HepG2 (cell line): Measurements from ENCODE around the gene BIRC7. TPM values are rescaled to one million over a fixed set of nuclear protein-coding genes. Genes with fewer than 3 reads are reported as not detected.

Source experiments
- AKAP8 ChIP-seq: sonication (generic); formaldehyde crosslinking; IDR thresholded peaks from 2 replicates; pipeline ENCODE4 v1.5.1; 2020; ENCODE audit warnings: mild to moderate bottlenecking, missing genetic modification reagents
- ATAD3A ChIP-seq: sonication (generic); formaldehyde crosslinking; IDR thresholded peaks from 2 replicates; pipeline ENCODE4 v1.4.0; 2020; ENCODE audit warnings: missing genetic modification reagents
- BRF2 ChIP-seq: sonication (generic); formaldehyde crosslinking; IDR thresholded peaks from 2 replicates; pipeline ENCODE4 v1.8.1; 2022; ENCODE audit warnings: mild to moderate bottlenecking, missing genetic modification reagents
- DMAP1 ChIP-seq: IDR thresholded peaks from 2 replicates; pipeline ENCODE4 v1.6.1; 2016
- JUN ChIP-seq: sonication (generic); formaldehyde crosslinking; IDR thresholded peaks from 2 replicates; pipeline ENCODE4 v1.4.0; 2020; ENCODE audit warnings: mild to moderate bottlenecking, missing genetic modification reagents
- MED1 ChIP-seq: sonication (generic); formaldehyde crosslinking; IDR thresholded peaks from 2 replicates; pipeline ENCODE4 v1.4.0; 2020; ENCODE audit warnings: missing genetic modification reagents
- NFIC ChIP-seq: IDR thresholded peaks from 2 replicates; pipeline ENCODE4 v1.6.1; 2012; ENCODE audit warnings: mild to moderate bottlenecking, low read length, inconsistent platforms
- NR1H2 ChIP-seq: sonication (generic); formaldehyde crosslinking; IDR thresholded peaks from 2 replicates; pipeline ENCODE4 v1.8.1; 2022; ENCODE audit warnings: low read depth, missing genetic modification reagents, borderline replicate concordance
- SAFB2 ChIP-seq: sonication (generic); formaldehyde crosslinking; IDR thresholded peaks from 2 replicates; pipeline ENCODE4 v1.5.1; 2020; ENCODE audit warnings: missing genetic modification reagents, low read depth, mild to moderate bottlenecking, borderline replicate concordance
- SRSF4 ChIP-seq: fragments of 200-400 bp; formaldehyde crosslinking; IDR thresholded peaks from one replicate; pipeline ENCODE4 v1.6.1; 2018; ENCODE audit warnings: mild to moderate bottlenecking, low read depth, low read length, moderate library complexity; ENCODE audit not compliant: poor library complexity, severe bottlenecking
- TARDBP ChIP-seq: sonication (generic); formaldehyde crosslinking; IDR thresholded peaks from 2 replicates; pipeline ENCODE4 v1.8.0; 2022; ENCODE audit warnings: mild to moderate bottlenecking, missing genetic modification reagents
- TBP ChIP-seq: sonication (generic); formaldehyde crosslinking; IDR thresholded peaks from 2 replicates; pipeline ENCODE4 v1.5.0; 2020; ENCODE audit warnings: missing genetic modification reagents
- ZNF24 ChIP-seq: fragments of 450-650 bp; IDR thresholded peaks from 2 replicates; pipeline ENCODE4 v1.6.1; 2017; ENCODE audit warnings: antibody characterized with exemption, mild to moderate bottlenecking
- ZNF253 ChIP-seq: sonication (generic); formaldehyde crosslinking; IDR thresholded peaks from 2 replicates; pipeline ENCODE4 v1.8.0; 2022; ENCODE audit warnings: mild to moderate bottlenecking, missing genetic modification reagents, borderline replicate concordance
- ZNF556 ChIP-seq: sonication (generic); formaldehyde crosslinking; IDR thresholded peaks from 2 replicates; pipeline ENCODE4 v1.4.0; 2020; ENCODE audit warnings: mild to moderate bottlenecking, missing genetic modification reagents, borderline replicate concordance
- ZNF709 ChIP-seq: sonication (generic); formaldehyde crosslinking; IDR thresholded peaks from 2 replicates; pipeline ENCODE4 v1.5.0; 2020; ENCODE audit warnings: mild to moderate bottlenecking, missing genetic modification reagents
- ZNF747 ChIP-seq: sonication (generic); formaldehyde crosslinking; IDR thresholded peaks from 2 replicates; pipeline ENCODE4 v1.8.1; 2023; ENCODE audit warnings: missing genetic modification reagents, mild to moderate bottlenecking, borderline replicate concordance
- ZNF776 ChIP-seq: sonication (generic); formaldehyde crosslinking; IDR thresholded peaks from 2 replicates; pipeline ENCODE4 v1.4.0; 2020; ENCODE audit warnings: mild to moderate bottlenecking, missing genetic modification reagents
- polyA plus RNA-seq, 8 experiments: library from polyadenylated mRNA; depleted of rRNA in 3 of 8; stranded (reverse) in 7 of 8; unstranded in 1 of 8; fragments of >200 nt; fragmentation: Illumina TruSeq in 4 of 8; extraction: Trizol in 4 of 8; gene quantifications; 2 replicates each; pipeline versions ENCODE4 v1.2.1 to v1.2.3, GENCODE V29; 2011 to 2016; ENCODE audit warnings: low read depth in 4 of 8, missing spikeins in 1 of 8, mixed read lengths in 1 of 8; ENCODE audit not compliant: insufficient read depth in 1 of 8
- total RNA-seq, 5 experiments: library from RNA; depleted of rRNA; stranded (reverse); fragments of >200 nt; fragmentation: Illumina TruSeq; extraction: Trizol; gene quantifications; 2 replicates each; pipeline ENCODE4 v1.2.3, GENCODE V29; 2016; ENCODE audit warnings: low read depth in 1 of 5
- TF ChIP-seq, protein P1 (sequence below): sonication (generic); formaldehyde crosslinking; IDR thresholded peaks from 2 replicates; pipeline ENCODE4 v1.5.0; 2020; ENCODE audit warnings: mild to moderate bottlenecking, missing genetic modification reagents
- TF ChIP-seq, protein P2 (sequence below): sonication (generic); formaldehyde crosslinking; IDR thresholded peaks from 2 replicates; pipeline ENCODE4 v1.5.0; 2020; ENCODE audit warnings: missing genetic modification reagents
- TF ChIP-seq, protein P3 (sequence below), 2 experiments: sonication (generic) in 1 of 2; formaldehyde crosslinking in 1 of 2; IDR thresholded peaks; 2 replicates each; pipeline versions ENCODE4 v1.4.0 to v1.6.1; 2018 to 2020; ENCODE audit warnings: missing genetic modification reagents in 2 of 2, borderline replicate concordance in 1 of 2, low read depth in 1 of 2, mild to moderate bottlenecking in 1 of 2, missing biosample characterization in 1 of 2
- TF ChIP-seq, protein P4 (sequence below): sonication (generic); formaldehyde crosslinking; IDR thresholded peaks from 2 replicates; pipeline ENCODE4 v1.8.0; 2022; ENCODE audit warnings: missing genetic modification reagents, mild to moderate bottlenecking, inconsistent platforms, borderline replicate concordance

The BIRC7 gene
- total and polyA plus RNA-seq, 2 of the 13 experiments (the other 11 are each of a cell fraction or from before 2014, with no cell fraction given) = 0.27 to 5.1 TPM

- TF ChIP-seq TBP (no peak), JUN (CRISPR knock-in tag) (no peak), NFIC (no peak), ATAD3A (no peak), TARDBP (CRISPR knock-in tag) (peak; percentile 67; the same call in 1 of the 2 replicates), AKAP8 (CRISPR knock-in tag) (no peak), BRF2 (no peak; the same call in 1 of the 2 replicates), SAFB2 (CRISPR knock-in tag) (no peak), SRSF4 (no peak), ZNF747 (CRISPR knock-in tag) (no peak), DMAP1 (CRISPR knock-in tag) (no peak), ZNF709 (no peak), NR1H2 (no peak), ZNF253 (peak; percentile 81; the same call in 1 of the 2 replicates), ZNF776 (no peak), ZNF556 (0 out of 2 replicates have a peak, but pooled peaks have one; percentile 17), MED1 (peak; percentile 36), ZNF24 (no peak)
- TF ChIP-seq, protein P1, sequence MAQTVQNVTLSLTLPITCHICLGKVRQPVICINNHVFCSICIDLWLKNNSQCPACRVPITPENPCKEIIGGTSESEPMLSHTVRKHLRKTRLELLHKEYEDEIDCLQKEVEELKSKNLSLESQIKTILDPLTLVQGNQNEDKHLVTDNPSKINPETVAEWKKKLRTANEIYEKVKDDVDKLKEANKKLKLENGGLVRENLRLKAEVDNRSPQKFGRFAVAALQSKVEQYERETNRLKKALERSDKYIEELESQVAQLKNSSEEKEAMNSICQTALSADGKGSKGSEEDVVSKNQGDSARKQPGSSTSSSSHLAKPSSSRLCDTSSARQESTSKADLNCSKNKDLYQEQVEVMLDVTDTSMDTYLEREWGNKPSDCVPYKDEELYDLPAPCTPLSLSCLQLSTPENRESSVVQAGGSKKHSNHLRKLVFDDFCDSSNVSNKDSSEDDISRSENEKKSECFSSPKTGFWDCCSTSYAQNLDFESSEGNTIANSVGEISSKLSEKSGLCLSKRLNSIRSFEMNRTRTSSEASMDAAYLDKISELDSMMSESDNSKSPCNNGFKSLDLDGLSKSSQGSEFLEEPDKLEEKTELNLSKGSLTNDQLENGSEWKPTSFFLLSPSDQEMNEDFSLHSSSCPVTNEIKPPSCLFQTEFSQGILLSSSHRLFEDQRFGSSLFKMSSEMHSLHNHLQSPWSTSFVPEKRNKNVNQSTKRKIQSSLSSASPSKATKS (CRISPR knock-in tag) = no peak
- TF ChIP-seq, protein P2, sequence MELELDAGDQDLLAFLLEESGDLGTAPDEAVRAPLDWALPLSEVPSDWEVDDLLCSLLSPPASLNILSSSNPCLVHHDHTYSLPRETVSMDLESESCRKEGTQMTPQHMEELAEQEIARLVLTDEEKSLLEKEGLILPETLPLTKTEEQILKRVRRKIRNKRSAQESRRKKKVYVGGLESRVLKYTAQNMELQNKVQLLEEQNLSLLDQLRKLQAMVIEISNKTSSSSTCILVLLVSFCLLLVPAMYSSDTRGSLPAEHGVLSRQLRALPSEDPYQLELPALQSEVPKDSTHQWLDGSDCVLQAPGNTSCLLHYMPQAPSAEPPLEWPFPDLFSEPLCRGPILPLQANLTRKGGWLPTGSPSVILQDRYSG (CRISPR knock-in tag) = no peak
- TF ChIP-seq, protein P3, sequence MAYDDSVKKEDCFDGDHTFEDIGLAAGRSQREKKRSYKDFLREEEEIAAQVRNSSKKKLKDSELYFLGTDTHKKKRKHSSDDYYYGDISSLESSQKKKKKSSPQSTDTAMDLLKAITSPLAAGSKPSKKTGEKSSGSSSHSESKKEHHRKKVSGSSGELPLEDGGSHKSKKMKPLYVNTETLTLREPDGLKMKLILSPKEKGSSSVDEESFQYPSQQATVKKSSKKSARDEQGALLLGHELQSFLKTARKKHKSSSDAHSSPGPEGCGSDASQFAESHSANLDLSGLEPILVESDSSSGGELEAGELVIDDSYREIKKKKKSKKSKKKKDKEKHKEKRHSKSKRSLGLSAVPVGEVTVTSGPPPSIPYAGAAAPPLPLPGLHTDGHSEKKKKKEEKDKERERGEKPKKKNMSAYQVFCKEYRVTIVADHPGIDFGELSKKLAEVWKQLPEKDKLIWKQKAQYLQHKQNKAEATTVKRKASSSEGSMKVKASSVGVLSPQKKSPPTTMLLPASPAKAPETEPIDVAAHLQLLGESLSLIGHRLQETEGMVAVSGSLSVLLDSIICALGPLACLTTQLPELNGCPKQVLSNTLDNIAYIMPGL (CRISPR knock-in tag; IDR thresholded peaks at IDR 0.05; ENCODE audit: borderline replicate concordance in 1 of 2, low read depth in 1 of 2) = peak; percentile 94 to 95
- TF ChIP-seq, protein P4, sequence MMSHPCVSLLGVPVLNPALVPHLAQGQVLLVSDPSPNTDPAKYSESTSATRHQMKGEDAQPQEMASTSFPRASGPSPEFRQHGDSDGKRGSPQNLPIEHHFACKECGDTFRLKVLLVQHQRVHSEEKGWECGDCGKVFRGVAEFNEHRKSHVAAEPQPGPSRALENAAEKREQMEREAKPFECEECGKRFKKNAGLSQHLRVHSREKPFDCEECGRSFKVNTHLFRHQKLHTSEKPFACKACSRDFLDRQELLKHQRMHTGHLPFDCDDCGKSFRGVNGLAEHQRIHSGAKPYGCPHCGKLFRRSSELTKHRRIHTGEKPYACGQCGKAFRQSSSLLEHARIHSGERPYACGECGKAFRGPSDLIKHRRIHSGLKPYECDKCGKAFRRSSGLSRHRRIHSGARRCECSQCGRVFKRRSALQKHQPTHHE = 0 out of 2 replicates have a peak, but pooled peaks have one; percentile 64
These were observed 20.3 kb upstream of the BIRC7 start (continued) for GRCh38 chr20:63215101-63216040.
